Measurements from ENCODE around the gene FCHO1. TPM values are rescaled to one million over a fixed set of nuclear protein-coding genes. Genes with fewer than 3 reads are reported as not detected.

FCHO1 gene
- polyA plus RNA-seq, 2 of the 4 experiments (the other 2 are of a cell fraction) = 1.7 to 13.6 TPM

- ATAC-seq = no peak
- 0 out of 6 replicates have a peak overlapping the region, but pooled peaks of 1 of the 2 experiments have one; percentile 38 for H3K27ac ChIP-seq
- DNase-seq (ENCODE audit: low read depth in 1 of 2, low spot score in 1 of 2) = no peak
- no peak for FAIRE-seq
- no peak overlapping the region; the same call in 2 of the 3 replicates for H3K4me2 ChIP-seq
- H3K9me3 ChIP-seq = no peaks in the 10 kb centered on the region
- 90% methylated on average over 6 of the region's 25 CpGs for WGBS (ENCODE audit: missing lambda C conversion rate)
- peaks cover 4% of the 10 kb centered on the region; the same call in 1 of the 3 replicates for H3K4me1 ChIP-seq
- TF ChIP-seq PHF8 (IDR thresholded peaks at IDR 0.05; ENCODE audit: borderline replicate concordance, low read depth) (no peak), MAFK (IDR thresholded peaks at IDR 0.05; ENCODE audit: partially characterized antibody) (no peak), FOSB (CRISPR knock-in tag; IDR thresholded peaks at IDR 0.05) (no peak), ZC3H11A (IDR thresholded peaks at IDR 0.05) (no peak), TP53 (CRISPR knock-in tag; IDR thresholded peaks at IDR 0.05) (no peak), ZNF302 (CRISPR knock-in tag; IDR thresholded peaks at IDR 0.05) (no peak), JUN (IDR thresholded peaks at IDR 0.05) (no peak), NFE2L2 (conservative IDR thresholded peaks at IDR 0.05; ENCODE audit: low read length) (no peak), RAD21 (conservative IDR thresholded peaks at IDR 0.05 in 1 of 2, IDR thresholded peaks at IDR 0.05 in 1 of 2) (no peak), HDAC2 (IDR thresholded peaks at IDR 0.05) (no peak), BHLHE40 (IDR thresholded peaks at IDR 0.05; ENCODE audit: low read depth, low read length) (no peak), RNF2 (IDR thresholded peaks at IDR 0.05; ENCODE audit: borderline replicate concordance, low read depth) (no peak), RARB (CRISPR knock-in tag; IDR thresholded peaks at IDR 0.05) (no peak), FOXS1 (CRISPR knock-in tag; IDR thresholded peaks at IDR 0.05) (no peak), ELK1 (IDR thresholded peaks at IDR 0.05; ENCODE audit: low read depth, low read length) (no peak), MAX (IDR thresholded peaks at IDR 0.05) (no peak), BCL3 (IDR thresholded peaks at IDR 0.05) (no peak), SREBF2 (IDR thresholded peaks at IDR 0.05) (no peak)
- ChIA-PET CTCF (interaction anchor here (1.9 kb wide), 1 partner anchor 24 kb away, joined by 9 read pairs; no protein-coding TSS in a partner anchor), POLR2A (interaction anchor here (1.0 to 1.3 kb wide), 2 partner anchors 20 to 28 kb away, joined by 3 to 9 read pairs; partner anchors contain the start of gene RPL18A)
- H3K4me3 ChIP-seq = no peak overlapping the region
These were observed 80.2 kb downstream of the FCHO1 start for GRCh38 chr19:17831419-17831888.

GRCh38 chr19:17832443-17833208 lies 81.3 kb downstream of the FCHO1 start:
- ChIA-PET CTCF (interaction anchor here (0.9 to 1.9 kb wide), 3 partner anchors 10 to 27 kb away, joined by 4 to 9 read pairs (median 4); partner anchors contain the start of gene RPL18A), POLR2A (interaction anchor here (0.5 kb wide), 1 partner anchor 8 kb away, joined by 3 read pairs; no protein-coding TSS in a partner anchor)
- FAIRE-seq (no peak), DNase-seq (ENCODE audit: low read depth in 1 of 2, low spot score in 1 of 2) (no peak), ATAC-seq (no peak)
- H3K9me3 ChIP-seq = no peaks in the 10 kb centered on the region
- peaks cover 4% of the 10 kb centered on the region; the same call in 1 of the 3 replicates for H3K4me1 ChIP-seq
- no peak overlapping the region for H3K4me3 ChIP-seq
- 83% methylated on average over 15 of the region's 17 CpGs for WGBS (ENCODE audit: missing lambda C conversion rate)
- H3K27ac ChIP-seq = no peak overlapping the region
- peak; percentile 33; the same call in 1 of the 2 replicates for TF ChIP-seq KDM1A (IDR thresholded peaks at IDR 0.05; ENCODE audit: low read depth)
- TF ChIP-seq NR3C1 (IDR thresholded peaks at IDR 0.05) = no peak
- TF ChIP-seq ZFP36 (IDR thresholded peaks at IDR 0.05; ENCODE audit: borderline replicate concordance, partially characterized antibody) = peak; percentile 9
- H3K4me2 ChIP-seq = no peak overlapping the region

All from A549 (cell line).